ENCODE data around the gene ZNF394.

The ZNF394 gene

GRCh38 chr7:99539213-99539811 is 39.2 kb upstream of the ZNF394 start:
- DNase-seq (ENCODE audit: low read depth), result no peak
- no peak overlapping the region for H3K4me3 ChIP-seq (ENCODE audit: low read length)
- TF ChIP-seq CTCF (IDR thresholded peaks at IDR 0.05; ENCODE audit: insufficient read depth, low read depth, low read length, missing control alignments), result no peak

- TF ChIP-seq CTCF (IDR thresholded peaks at IDR 0.05; ENCODE audit: insufficient read depth, low read depth, low read length, missing control alignments), result no peak
- DNase-seq (ENCODE audit: low read depth), result no peak
Observed at GRCh38 chr7:99535667-99536066, 35.6 kb upstream of the ZNF394 start.

GRCh38 chr7:99531354-99531765 is 31.3 kb upstream of the ZNF394 start:
- TF ChIP-seq CTCF (IDR thresholded peaks at IDR 0.05; ENCODE audit: insufficient read depth, low read depth, low read length, missing control alignments), result no peak
- DNase-seq (ENCODE audit: low read depth), result no peak
- no peak overlapping the region for H3K4me3 ChIP-seq (ENCODE audit: low read length)

More at GRCh38 chr7:99535667-99536066, 35.6 kb upstream of the ZNF394 start:
- no peak overlapping the region for H3K4me3 ChIP-seq (ENCODE audit: low read length)

GRCh38 chr7:99525713-99526440 is 25.8 kb upstream of the ZNF394 start:
- DNase-seq (ENCODE audit: low read depth), result peak; percentile 48
- peak; percentile 54 for TF ChIP-seq CTCF (IDR thresholded peaks at IDR 0.05; ENCODE audit: insufficient read depth, low read depth, low read length, missing control alignments)
- H3K4me3 ChIP-seq (ENCODE audit: low read length), result no peak overlapping the region

- DNase-seq (ENCODE audit: low read depth), result no peak
- no peak overlapping the region for H3K4me3 ChIP-seq (ENCODE audit: low read length)
- no peak for TF ChIP-seq CTCF (IDR thresholded peaks at IDR 0.05; ENCODE audit: insufficient read depth, low read depth, low read length, missing control alignments)
Observed at GRCh38 chr7:99521399-99521798, 21.3 kb upstream of the ZNF394 start.

- peak; percentile 28 for DNase-seq (ENCODE audit: low read depth)
Observed at GRCh38 chr7:99514050-99514449, 14.0 kb upstream of the ZNF394 start.

More at GRCh38 chr7:99514050-99514449, 14.0 kb upstream of the ZNF394 start:
- no peak overlapping the region for H3K4me3 ChIP-seq (ENCODE audit: low read length)
- TF ChIP-seq CTCF (IDR thresholded peaks at IDR 0.05; ENCODE audit: insufficient read depth, low read depth, low read length, missing control alignments), result no peak

Data from epithelial cell of esophagus (primary cell).